ENCODE results near the gene ZBTB20. TPM values are rescaled to one million over a fixed set of nuclear protein-coding genes. Genes with fewer than 3 reads are reported as not detected.

ZBTB20 gene
- total RNA-seq, 1 donor from 2014 or later: 8.8 TPM

- no peak for DNase-seq (ENCODE audit: low read depth, low spot score)
Observed at GRCh38 chr3:114718071-114718897, 428.8 kb downstream of the ZBTB20 start.

- DNase-seq (ENCODE audit: low read depth, low spot score): no peak
Observed at GRCh38 chr3:114716916-114717315, 430.2 kb downstream of the ZBTB20 start.

GRCh38 chr3:114716126-114716525 lies 431.0 kb downstream of the ZBTB20 start:
- no peak for DNase-seq (ENCODE audit: low read depth, low spot score)

- no peak for DNase-seq (ENCODE audit: low read depth, low spot score)
Observed at GRCh38 chr3:114714957-114715460, 432.1 kb downstream of the ZBTB20 start.

- no peak for DNase-seq (ENCODE audit: low read depth, low spot score)
Observed at GRCh38 chr3:114714237-114714636, 432.9 kb downstream of the ZBTB20 start.

GRCh38 chr3:114712728-114713492 lies 434.2 kb downstream of the ZBTB20 start:
- no peak for DNase-seq (ENCODE audit: low read depth, low spot score)

- no peak for DNase-seq (ENCODE audit: low read depth, low spot score)
Observed at GRCh38 chr3:114711321-114711886, 435.7 kb downstream of the ZBTB20 start.

GRCh38 chr3:114709102-114709501 lies 438.0 kb downstream of the ZBTB20 start:
- DNase-seq (ENCODE audit: low read depth, low spot score): no peak

GRCh38 chr3:114707252-114707860 lies 439.7 kb downstream of the ZBTB20 start:
- no peak for DNase-seq (ENCODE audit: low read depth, low spot score)

GRCh38 chr3:114706591-114707232 lies 440.4 kb downstream of the ZBTB20 start:
- no peak for DNase-seq (ENCODE audit: low read depth, low spot score)

GRCh38 chr3:114700637-114701234 lies 446.4 kb downstream of the ZBTB20 start:
- DNase-seq (ENCODE audit: low read depth, low spot score): no peak

GRCh38 chr3:114698146-114699105 lies 448.7 kb downstream of the ZBTB20 start:
- DNase-seq (ENCODE audit: low read depth, low spot score): no peak

- no peak for DNase-seq (ENCODE audit: low read depth, low spot score)
Observed at GRCh38 chr3:114697401-114697800, 449.7 kb downstream of the ZBTB20 start.

- no peak for DNase-seq (ENCODE audit: low read depth, low spot score)
Observed at GRCh38 chr3:114694251-114694650, 452.8 kb downstream of the ZBTB20 start.

GRCh38 chr3:114691871-114692270 lies 455.2 kb downstream of the ZBTB20 start:
- no peak for DNase-seq (ENCODE audit: low read depth, low spot score)

GRCh38 chr3:114690911-114691310 lies 456.2 kb downstream of the ZBTB20 start:
- no peak for DNase-seq (ENCODE audit: low read depth, low spot score)

GRCh38 chr3:114687151-114687550 lies 459.9 kb downstream of the ZBTB20 start:
- no peak for DNase-seq (ENCODE audit: low read depth, low spot score)

- DNase-seq (ENCODE audit: low read depth, low spot score): no peak
Observed at GRCh38 chr3:114686621-114687020, 460.5 kb downstream of the ZBTB20 start.

GRCh38 chr3:114685161-114685560 lies 461.9 kb downstream of the ZBTB20 start:
- DNase-seq (ENCODE audit: low read depth, low spot score): no peak

GRCh38 chr3:114680299-114680698 lies 466.8 kb downstream of the ZBTB20 start:
- no peak for DNase-seq (ENCODE audit: low read depth, low spot score)
